DMS153 (cell line): ENCODE results near the gene MAGEA10.
"Not testable (repeated sequence)": the region's sequence is repeated elsewhere in the genome, so short reads cannot be mapped to it uniquely, and the experiment has no call there.

Source experiments
- DNase-seq: peaks from one replicate; lab custom pipeline; 2025; lab: John Stamatoyannopoulos, UW

MAGEA10 gene

DNA sequence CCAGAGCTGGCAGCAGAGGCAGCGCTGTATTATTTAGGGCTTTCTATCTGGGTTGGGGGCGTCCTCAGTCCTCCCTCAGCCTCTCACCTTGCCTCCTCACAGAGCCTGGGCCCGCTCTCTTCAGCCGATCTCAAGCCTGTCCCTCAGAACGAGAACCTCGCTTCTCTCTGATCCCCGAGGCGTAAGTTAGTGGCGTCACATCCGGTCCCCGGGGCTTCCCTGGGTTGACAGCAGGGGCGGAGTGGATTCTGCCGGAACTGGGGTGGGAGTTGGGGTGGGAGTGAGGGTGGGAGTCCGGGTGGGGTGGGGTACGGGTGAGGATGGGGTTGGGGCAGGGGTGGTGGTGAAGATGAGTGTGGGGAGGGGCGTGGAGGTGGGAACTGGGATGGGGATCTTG, at the start of gene MAGEA10:
Gene MAGEA10, minus strand, starts transcription at position 190 of the 397 bp plus-strand sequence. CDS start 2,957 bp downstream, outside the sequence.
- DNase-seq, result no peak

GRCh38 chrX:152177497-152178269, 39.3 kb upstream of the MAGEA10 start:
- DNase-seq, result no peak

GRCh38 chrX:152177052-152177451, 38.7 kb upstream of the MAGEA10 start:
- no peak for DNase-seq

DNA sequence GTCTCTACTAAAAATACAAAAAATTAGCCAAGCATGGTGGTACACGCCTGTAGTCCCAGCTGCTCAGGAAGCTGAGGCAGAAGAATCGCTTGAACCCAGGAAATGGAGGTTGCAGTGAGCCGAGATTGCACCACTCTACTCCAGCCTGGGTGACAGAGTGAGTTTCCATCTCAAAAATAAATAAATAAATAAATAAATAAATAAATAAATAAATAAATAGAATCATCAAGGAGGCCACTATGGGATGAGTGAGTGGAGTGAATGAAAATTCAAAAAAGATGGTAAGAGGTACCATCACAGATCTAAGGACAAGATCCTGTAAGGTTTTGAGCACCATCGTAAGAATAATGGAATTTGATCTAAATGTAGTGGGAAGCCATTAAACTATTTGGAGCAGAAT, 37.5 kb upstream of the MAGEA10 start:
- DNase-seq, result not testable (repeated sequence)

GRCh38 chrX:152173923-152174322, 35.5 kb upstream of the MAGEA10 start:
- DNase-seq, result not testable (repeated sequence)

DNA sequence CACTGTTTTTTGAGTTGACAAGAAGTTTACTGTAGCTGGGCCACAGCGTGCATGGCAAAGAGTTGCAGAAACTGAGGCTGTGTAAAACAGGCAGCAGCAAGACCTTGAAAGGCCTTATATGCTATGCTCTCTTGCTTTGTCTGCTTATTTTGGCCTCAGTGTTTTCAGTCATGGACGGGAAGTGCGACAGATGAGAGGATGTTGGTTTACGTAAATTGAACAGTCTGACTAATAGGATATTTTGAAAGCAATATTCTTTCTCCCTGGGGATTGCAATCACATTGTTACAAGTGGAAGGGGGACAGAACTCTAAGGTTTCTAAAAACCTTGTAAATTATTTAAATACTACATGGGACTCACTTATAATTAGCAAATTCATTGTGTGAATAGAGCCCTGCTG, 32.2 kb upstream of the MAGEA10 start:
- no peak for DNase-seq

DNA sequence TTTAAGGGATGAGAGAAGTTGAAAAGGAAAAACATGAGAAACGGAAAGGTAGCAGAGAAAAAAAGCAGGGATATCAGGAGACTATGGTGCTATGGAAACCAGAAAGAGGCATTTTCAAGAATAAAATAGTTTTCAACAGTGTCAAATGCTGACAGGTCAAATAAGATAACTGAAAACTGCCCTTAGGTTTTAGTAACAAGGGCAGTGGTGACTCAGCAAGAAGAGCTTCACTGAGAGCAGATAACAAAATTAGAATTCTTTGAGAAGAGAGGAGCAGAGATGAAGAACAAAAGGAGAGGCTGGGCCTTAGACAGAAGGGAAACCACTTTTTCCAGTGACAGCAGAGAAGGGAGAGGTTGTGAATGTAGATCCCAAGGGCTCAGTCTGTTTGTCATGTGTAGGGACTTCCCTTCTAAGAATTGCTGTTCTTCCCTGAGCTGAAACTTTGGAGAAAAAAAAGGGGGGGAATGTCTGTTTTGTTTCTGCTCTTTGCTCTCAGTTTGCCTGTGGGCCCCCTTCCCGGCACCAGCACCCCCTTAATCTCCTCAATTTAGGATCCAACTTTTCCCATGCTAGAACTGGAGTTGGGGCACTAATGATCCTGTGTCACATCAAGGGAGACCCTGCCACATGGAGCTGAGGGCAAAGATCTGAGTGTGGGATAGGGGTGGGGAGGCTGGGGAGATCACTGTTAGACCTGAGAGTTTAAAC, 26.8 kb upstream of the MAGEA10 start:
- DNase-seq, result no peak

- DNase-seq, result no peak
Measured at GRCh38 chrX:152157042-152157441, 18.7 kb upstream of the MAGEA10 start.

- no peak for DNase-seq
Measured at GRCh38 chrX:152155766-152156310, 17.5 kb upstream of the MAGEA10 start.

DNA sequence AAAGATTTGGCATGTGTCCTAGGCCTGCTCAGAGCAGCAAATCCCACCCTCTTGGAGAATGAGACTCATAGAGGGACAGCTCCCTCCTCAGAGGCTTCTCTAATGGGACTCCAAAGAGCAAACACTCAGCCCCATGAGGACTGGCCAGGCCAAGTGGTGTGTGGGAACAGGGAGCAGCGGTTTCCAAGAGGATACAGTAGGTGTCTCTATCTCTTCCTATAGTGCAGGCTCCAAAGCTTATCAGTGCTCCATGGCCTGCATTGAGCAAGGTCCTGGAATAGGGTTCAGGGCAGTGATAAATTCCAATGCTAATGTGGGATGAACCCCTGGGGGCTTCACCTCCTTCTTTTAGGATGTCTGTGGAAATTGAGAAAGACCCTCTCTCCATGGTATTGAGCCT, 15.7 kb upstream of the MAGEA10 start:
- no peak for DNase-seq

- DNase-seq, result no peak
Measured at GRCh38 chrX:152151256-152151655, 12.9 kb upstream of the MAGEA10 start.

DNA sequence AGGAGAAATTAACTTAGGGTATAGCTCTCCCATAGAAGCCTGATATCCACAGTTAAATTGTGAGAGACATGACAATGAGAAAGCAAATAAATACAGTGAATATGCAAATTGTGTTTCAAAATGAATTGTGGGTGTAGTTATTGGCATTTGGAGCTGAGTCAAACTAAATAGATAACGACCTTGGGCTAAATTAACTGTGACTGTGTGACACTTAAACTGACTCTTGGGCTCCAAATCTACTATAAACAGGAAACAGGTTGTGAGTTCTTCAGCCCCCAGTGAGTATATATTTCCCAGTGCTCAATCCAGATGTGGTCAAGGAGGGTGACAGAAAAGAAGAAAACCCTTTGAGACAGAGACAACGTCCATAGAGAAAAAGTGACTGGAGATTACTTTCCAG, 11.3 kb upstream of the MAGEA10 start:
- no peak for DNase-seq

- DNase-seq, result no peak
Measured at GRCh38 chrX:152139589-152139988, 1.2 kb upstream of the MAGEA10 start.

DNA sequence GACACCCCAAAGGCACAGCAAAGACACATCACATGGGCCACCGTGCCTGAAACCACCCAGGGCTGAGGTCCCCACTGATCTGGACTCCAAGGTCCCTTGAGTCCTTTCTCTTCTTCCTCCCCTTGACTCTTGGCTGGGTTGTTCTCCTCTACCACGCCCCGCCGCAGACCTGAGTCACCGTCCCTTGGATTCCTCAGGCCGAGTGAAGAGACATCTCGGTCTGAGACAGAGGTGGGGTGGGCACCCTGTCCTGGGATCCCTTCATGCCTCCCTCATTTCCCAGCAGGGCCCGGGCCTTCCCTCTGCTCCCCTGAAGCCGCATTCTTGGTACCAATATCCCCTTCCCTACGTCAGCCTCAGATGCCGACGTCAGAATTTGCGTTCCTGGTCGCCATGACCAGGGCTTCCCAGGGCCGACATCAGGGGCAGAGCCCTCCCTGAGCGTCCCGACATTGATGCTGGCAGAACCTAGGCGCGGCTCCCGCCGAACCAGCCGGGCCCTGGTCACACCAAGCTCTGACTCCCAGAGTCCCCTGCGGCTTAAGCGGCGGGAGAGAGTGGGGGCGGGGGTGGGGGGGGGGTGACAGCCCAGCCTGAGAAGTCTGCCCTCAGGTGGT, 498 bp downstream of the MAGEA10 start:
- DNase-seq, result no peak

- DNase-seq, result no peak
Measured at GRCh38 chrX:152136312-152136711, 2.1 kb downstream of the MAGEA10 start.

GRCh38 chrX:152131525-152131924, 6.9 kb downstream of the MAGEA10 start:
- DNase-seq, result no peak

DNA sequence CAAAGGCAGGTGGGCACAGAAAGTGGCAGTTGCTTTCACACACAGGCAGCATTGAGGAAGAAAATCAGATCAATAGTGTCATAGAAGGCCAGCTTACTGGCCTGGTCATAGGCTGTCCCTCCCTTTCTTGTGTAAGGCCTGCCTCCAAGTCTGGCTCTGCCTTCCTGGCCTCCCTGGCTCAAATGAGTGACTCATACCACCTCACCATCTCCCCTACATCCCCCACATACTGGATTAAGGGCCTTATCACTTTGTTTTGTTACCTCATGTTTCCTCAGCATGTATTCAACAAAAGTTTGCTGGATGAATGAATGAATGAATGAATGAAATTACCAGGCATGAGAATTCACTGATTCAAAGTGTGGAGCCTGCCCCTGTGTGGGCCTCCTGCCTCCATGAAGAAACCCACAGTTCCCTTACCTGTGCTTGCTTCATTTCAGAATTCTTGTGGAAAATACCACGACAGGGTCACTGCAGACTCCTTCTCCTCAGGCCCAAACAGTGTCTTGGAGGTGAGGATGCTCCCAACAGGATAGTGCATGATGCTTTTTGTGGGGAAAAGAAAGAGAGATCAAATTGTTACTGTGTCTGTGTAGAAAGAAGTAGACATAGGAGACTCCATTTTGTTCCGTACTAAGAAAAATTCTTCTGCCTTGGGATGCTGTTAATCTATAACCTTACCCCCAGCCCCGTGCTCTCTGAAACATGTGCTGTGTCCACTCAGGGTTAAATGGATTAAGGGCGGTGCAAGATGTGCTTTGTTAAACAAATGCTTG, 9.1 kb downstream of the MAGEA10 start:
- DNase-seq, result not testable (repeated sequence)

DNA sequence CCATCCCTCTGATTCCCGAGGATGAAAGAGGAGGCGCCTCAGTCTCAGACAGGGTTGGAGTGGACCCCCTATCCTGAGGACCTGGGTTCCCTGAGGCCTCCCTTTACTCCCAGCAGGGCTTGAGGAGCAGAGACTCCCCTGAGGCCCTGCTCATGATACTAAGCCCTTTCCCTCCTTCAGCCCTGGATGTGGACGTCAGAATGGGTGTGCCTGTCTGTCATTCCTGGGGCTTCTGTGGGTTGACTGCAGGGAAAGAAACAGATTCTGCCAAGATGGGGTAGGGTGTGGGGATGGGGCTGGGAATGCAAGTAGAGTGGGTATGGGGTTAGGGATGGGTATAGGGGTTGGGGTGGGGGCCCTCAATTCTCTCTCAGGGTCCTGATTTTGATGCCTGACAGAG, 21.1 kb downstream of the MAGEA10 start:
- no peak for DNase-seq

DNA sequence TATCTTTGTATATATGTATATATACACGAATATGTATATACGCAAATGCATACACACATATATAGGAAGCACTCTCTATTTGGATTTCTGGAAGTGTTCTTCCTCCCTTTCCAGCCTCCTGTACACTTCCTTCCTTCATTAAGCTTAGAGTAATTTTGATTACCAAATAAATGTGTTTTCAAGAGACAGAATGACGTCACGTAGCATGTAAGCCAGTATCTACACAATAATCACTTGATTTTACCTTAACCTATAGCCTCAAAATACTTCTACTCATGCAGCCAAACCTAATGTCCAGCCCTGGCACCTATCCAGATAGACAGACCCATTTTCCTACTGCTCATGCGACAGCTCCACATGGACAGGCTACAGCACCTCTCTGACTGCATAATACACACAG, 29.9 kb downstream of the MAGEA10 start:
- DNase-seq, result no peak

DNA sequence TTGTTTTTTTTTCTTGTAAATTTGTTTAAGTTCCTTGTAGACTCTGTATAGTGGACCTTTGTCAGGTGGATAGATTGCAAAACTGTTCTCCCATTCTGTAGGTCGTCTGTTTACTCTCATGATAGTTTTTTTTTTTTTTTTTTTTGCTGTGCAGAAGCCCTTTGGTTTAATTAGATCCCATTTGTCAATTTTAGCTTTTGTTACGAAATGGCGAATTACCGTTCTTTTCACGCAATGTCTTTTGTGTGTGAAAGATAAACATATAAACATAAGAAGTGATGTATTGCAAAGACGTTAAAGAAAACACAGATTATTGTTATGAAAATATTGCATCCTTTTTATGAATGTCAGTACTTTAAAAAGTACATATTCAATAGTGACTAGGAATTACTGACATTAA, 34.5 kb downstream of the MAGEA10 start:
- no peak for DNase-seq

- no peak for DNase-seq
Measured at GRCh38 chrX:152086141-152086540, 52.2 kb downstream of the MAGEA10 start.
